ENCODE results near the gene SMAD3.

The SMAD3 gene

DNA sequence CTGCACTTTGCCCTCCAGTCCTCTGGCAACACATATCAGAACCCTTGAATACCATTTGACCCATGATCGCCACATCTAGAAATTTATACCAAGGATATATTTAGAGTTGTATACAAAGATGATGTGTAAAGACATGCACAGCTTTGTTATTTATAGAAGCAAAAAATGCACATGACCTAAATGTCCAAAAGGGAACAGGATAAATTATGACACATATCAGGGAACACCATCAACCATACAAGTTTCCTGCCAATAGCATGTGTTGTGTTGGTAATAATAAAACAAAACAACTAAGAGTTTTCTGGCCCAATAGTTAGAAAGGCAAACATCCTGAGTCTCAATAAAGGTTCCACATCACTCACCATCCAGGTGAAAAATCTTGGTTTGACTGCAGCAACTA lies 137.6 kb downstream of the SMAD3 start:
- DNase-seq, result no peak

- DNase-seq, result no peak
Measured at GRCh38 chr15:67207555-67208207, 142.3 kb downstream of the SMAD3 start.

GRCh38 chr15:67208396-67208795 lies 143.0 kb downstream of the SMAD3 start:
- no peak for DNase-seq

DNA sequence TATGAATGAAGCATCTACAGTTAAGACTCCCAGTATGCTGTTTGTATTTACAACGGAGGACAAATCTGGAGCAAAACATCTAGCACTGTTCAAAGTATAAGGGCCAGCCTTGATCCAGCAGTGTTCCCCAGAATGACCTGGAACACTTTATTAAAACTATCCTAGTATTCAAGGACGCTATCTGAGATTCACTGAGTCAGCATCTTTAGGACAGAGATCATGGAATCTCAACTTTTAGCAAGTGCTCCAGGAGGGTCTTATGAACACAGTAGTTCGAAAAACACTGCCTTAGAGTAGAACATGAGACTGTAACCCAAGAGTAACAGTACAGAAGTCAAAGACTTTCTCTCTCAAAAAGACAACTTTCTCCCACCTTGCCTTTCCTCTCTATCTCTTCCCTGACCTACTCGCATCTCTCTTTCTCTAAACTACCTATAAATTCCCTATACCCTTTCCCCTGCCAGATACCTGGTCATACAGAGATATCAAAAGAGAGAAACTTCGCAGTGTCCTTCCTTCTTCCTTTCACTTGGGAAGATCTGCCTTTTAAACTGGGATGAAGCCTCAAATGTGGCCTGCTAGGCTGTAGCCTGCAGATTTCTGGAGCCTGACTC lies 145.3 kb downstream of the SMAD3 start:
- DNase-seq, result no peak

- no peak for DNase-seq
Measured at GRCh38 chr15:67212684-67213367, 147.4 kb downstream of the SMAD3 start.

DNA sequence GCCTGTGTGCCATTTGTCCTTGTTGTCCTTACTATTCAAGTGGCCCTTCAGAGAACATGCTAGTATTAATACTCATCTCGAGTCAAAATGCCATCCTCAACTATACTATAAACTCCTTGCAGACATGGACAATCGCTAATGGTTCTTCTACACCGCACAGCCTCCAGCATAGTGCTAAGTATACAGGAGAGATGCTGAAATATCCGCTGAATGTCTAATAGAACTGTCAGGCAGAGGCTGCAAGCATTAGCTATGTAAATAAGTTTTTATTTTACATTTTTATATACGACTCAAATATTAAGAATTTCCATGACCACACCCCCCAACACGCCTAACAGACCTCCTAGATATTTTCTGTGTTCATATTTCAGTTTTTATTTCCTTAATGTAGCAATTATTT lies 149.7 kb downstream of the SMAD3 start:
- no peak for DNase-seq

DNA sequence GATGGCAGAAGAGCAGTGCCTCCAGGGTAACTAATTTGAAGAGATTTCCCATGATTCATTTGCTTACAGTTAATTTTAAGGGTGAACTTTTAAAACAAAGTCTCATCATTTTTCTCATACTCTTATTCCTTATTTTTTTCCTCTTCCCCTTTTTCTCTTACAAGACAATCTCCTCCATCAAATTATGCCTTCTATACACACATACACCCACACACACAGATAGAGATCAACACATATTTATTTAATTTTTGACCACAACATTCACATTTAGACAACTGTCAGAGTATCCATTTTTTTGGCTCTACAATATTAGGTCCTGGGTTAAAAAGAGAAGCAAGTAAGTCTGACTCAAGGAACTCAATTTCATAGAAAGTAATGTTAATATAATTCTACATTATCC lies 151.5 kb downstream of the SMAD3 start:
- no peak for DNase-seq

- DNase-seq, result no peak
Measured at GRCh38 chr15:67218428-67218827, 153.0 kb downstream of the SMAD3 start.

GRCh38 chr15:67219288-67219687 lies 153.9 kb downstream of the SMAD3 start:
- no peak for DNase-seq

GRCh38 chr15:67224889-67225288 lies 159.5 kb downstream of the SMAD3 start:
- DNase-seq, result no peak

DNA sequence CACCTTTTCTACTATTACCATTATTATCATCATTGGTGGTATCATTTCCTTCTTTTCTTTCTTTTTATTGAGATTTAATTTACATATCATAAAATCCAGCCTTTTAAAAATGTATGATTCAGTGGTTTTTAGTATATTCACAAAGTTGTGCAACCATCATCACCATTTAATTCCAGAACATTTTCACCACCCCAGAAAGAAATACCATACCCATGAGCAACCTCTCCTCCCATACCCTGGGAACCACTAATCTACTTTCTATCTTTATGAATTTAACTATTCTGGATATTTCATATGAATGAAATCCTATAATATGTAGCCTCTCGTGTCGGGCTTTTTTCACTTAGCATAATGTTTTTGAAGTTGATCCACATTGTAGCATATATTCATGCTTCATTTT lies 159.9 kb downstream of the SMAD3 start:
- DNase-seq, result no peak

DNA sequence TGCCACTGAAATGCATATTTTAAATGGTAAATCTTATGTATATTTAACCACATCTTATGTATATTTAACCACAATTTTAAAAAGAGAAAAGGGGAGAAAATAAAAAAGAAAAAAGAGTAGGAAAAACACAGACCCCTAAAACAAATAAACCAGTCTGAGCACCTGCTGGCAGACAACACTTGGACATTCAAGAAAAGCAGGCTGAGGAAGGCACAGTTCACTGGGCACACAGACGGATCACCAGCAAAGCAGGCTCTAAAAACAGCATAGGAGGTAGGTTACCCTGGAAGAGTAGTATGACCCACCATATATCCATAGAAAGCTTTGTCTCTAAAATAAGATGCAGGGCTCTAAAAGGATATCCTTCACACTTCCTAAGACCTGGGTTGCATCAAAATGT lies 162.0 kb downstream of the SMAD3 start:
- no peak for DNase-seq

DNA sequence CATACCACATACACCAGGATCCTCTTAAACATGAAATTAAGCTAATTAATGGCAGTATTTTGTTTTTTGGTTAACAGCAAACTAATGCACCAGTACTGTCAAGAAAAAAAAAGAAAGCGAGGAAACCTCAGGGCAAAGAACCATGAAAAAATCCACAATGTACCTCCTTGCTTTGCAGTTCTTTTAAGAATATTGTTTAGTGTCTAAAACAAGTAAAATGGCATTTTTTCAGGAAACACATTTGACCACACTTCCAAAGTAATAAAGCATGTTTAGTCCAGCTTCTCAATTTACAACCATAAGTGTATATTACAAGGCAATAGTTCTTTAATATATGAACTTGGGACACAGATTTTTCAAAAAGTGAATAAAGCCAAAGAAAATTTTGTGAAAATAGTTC lies 162.4 kb downstream of the SMAD3 start:
- no peak for DNase-seq

- peak; percentile 7 for DNase-seq
Measured at GRCh38 chr15:67228286-67228685, 162.9 kb downstream of the SMAD3 start.

- no peak for DNase-seq
Measured at GRCh38 chr15:67230504-67230903, 165.1 kb downstream of the SMAD3 start.

DNA sequence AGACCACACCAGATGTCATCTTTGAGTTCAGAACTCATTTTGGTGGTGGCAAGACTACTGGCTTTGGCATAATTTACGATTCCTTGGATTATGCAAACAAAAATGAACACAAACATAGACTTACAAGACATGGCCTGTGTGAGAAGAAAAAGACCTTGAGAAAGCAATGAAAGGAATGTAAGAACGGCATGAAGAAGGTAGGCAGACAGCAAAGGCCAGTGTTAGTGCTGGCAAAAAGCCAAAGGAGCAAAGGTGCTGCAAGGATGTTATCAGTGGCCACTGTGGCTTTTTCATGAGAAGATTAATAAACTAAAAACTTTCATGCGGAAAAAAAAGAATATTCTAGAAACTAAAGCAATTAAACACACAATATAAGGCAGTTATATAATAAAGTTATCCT lies 167.2 kb downstream of the SMAD3 start:
- DNase-seq, result no peak

DNA sequence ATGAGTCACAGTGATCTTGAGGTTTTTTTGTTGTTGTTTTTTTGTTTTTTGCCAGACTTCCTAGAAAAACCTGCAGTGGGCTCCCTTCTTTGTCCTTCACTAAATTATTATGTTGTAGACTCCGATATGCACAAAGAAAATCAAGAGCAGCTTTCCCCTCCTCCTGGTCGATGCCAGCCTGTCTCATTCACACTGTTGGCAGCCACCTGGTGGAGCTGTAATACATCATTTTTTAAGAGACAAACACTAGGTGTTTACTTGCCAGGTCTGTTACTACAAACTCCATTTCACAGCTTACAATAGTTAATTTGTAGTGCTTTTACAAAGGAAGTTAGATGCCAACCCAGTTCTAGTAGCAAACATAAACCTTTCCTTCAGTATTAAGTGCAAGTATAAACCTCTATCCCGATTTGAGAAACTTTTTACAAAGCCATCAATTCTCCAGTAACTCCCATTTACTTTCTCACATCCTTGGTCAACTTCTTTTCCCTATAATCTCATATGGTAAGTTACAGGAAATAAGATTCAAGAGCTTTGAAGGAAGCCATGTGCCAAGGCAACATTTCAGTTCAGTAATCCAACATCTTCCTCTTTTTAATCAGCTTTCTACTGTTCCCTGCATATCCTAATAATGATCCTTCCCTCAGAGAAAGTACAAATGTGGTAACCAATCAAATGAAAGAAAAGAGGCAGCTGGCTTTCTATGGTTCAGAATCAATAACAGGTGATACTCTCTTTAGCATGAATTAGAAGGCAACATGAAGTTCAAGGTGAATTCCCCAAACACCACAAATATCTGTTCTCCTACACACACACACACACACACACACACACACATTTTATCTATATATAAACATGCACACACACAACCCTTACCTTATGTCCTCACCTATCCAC lies 175.1 kb downstream of the SMAD3 start:
- peak; percentile 55 for DNase-seq

- DNase-seq, result peak; percentile 35
Measured at GRCh38 chr15:67241132-67241855, 175.9 kb downstream of the SMAD3 start.

DNA sequence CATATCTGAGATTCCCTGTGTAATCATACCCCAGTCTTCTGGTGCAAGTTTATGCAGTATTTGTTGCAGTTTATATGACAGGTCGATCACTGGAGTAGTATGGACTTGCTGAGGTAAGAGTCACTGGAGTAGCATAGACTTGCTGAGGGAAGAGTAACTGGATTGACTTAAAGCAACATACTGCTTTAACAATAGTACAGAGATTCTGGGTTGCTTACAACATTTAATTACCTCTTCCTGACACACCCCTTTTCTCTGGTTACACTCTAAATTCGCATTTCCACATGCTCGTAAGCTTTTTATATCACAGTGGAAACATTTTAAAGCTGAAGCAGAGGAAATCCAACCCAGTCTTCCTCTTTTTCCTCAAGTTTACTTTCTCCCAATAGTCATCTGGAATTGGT lies 177.3 kb downstream of the SMAD3 start:
- DNase-seq, result no peak
